ENCODE measurements around the gene COMMD8.

GRCh38 chr4:47475411-47475810 lies 11.9 kb upstream of the COMMD8 start:
- TF ChIP-seq CTCF (IDR thresholded peaks at IDR 0.05) (no peak), POLR2A (IDR thresholded peaks at IDR 0.05) (no peak)

Data from heart left ventricle (tissue), 13 donors.